GM12875 (cell line): ENCODE data around the gene HOXC12.

Source experiments
- H3K4me3 ChIP-seq: one replicate; pipeline ENCODE4 v1.5.1; 2011; ENCODE audit warnings: low read depth, low read length, control low read depth
- CTCF ChIP-seq: IDR thresholded peaks from 2 replicates; pipeline ENCODE4 v1.5.1; 2011; ENCODE audit warnings: low read depth, mild to moderate bottlenecking, control low read depth, inconsistent platforms, low read length, moderate library complexity, borderline replicate concordance; ENCODE audit not compliant: insufficient read depth

HOXC12 gene

GRCh38 chr12:53984901-53985691, 30.4 kb downstream of the HOXC12 start, which contains the start of gene HOXC10:
TSS of gene HOXC10 (plus strand) at chr12:53985146. CDS start at chr12:53985260, 114 bp downstream.
- TF ChIP-seq CTCF: peak; percentile 88
- H3K4me3 ChIP-seq: peak within 1 kb of the TSS; percentile 38

- peak overlapping the region; percentile 38 for H3K4me3 ChIP-seq
- TF ChIP-seq CTCF: no peak
These were observed 30.9 kb downstream of the HOXC12 start for GRCh38 chr12:53985692-53985993.

- no peak for TF ChIP-seq CTCF
- H3K4me3 ChIP-seq: peak overlapping the region; percentile 38
These were observed 31.4 kb downstream of the HOXC12 start for GRCh38 chr12:53985994-53986685.

DNA sequence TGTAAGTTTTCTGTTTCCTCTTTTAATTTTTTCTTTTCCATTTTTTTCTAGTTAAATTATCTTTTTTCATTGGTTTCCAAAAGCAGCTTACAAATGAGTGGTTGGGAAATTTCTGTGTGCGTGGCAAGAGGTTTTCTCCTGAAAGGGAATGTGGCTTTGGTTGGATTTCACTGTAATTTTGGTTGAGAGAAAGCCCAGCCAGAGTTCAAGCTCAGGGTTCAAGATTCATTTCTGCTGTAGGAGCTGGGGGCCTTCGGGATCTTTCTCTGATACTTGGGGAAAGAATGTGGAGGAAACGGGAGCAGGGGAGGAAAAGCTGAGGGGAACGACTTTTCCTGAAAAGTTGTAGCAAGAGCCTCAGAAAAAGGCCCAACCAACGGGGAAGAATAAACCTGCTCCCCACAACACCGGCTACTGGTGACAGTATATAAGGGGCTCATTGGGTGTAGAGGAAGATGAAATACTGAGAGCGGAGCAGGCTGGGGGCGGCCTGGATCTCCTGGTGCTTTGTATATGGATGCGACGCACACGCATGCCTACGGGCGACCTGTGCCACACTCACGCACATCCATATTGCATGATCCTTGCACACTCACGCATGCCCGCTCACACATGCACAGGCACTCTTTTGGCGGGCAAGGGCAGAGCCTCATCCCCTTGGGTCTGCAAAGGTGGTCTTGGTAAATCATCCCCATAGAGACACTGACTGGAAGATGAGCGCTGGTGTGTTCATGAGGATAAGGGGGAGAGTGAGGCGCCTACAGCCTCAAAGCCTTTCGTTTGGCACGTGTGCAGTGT, 32.2 kb downstream of the HOXC12 start:
- no peak for TF ChIP-seq CTCF
- H3K4me3 ChIP-seq: no peak overlapping the region

GRCh38 chr12:53987787-53988230, 33.1 kb downstream of the HOXC12 start:
- TF ChIP-seq CTCF: no peak

DNA sequence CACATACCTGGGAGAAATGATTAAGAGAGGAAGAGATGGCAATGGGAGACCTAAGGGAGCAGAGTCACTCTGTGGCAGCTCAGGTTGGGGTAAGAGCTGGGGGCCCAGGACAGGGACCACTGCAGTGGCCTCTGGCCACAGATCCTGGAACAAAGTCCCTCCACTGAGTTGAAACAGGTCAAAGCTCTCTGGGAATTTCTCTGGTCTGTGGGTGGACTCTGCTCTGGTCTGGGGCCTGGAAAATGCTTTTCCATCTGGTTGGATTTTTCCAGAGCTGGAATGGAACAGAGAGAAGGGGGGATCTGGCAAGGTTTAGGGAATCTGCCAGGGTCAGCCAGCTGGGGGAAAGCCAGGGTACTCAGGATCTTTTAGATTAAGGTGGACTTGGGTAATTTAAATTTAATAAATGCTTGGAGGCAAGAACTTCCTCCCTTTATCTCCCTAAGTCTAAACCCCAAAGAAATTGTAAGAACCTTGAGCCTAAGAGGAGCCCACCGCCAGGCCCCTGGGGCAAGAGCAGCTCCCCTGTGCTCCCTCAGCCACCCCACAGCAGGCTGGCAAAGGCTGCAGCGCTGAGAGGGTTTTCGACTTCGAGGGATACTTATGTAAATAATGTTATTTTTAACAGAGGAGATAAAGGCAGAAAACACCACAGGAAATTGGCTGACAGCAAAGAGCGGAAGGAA, 34.0 kb downstream of the HOXC12 start:
- TF ChIP-seq CTCF: no peak
- H3K4me3 ChIP-seq: no peak overlapping the region

More at GRCh38 chr12:53987787-53988230, 33.1 kb downstream of the HOXC12 start:
- H3K4me3 ChIP-seq: no peak overlapping the region
